Adipocyte (in vitro differentiated cells): ENCODE results near the gene PTCD1.

Experiments
- DNase-seq: peaks from one replicate; pipeline ENCODE4 v3.0.0-alpha.2; 2015; ENCODE audit warnings: low read depth
- H3K27me3 ChIP-seq: replicated peaks from 2 replicates; pipeline ENCODE4 v1.7.0; 2013; ENCODE audit warnings: mild to moderate bottlenecking, low read length, moderate library complexity; ENCODE audit not compliant: control insufficient read depth, insufficient read depth
- H3K36me3 ChIP-seq: 2 replicates; pipeline ENCODE4 v1.7.0; 2013; ENCODE audit warnings: low read length, mild to moderate bottlenecking, moderate library complexity; ENCODE audit not compliant: control insufficient read depth, insufficient read depth, severe bottlenecking
- H3K4me1 ChIP-seq: 2 replicates; pipeline ENCODE4 v1.7.0; 2013; ENCODE audit warnings: mild to moderate bottlenecking, low read length, moderate library complexity; ENCODE audit not compliant: control insufficient read depth, insufficient read depth
- H3K4me3 ChIP-seq: 2 replicates; pipeline ENCODE4 v1.7.0; 2013; ENCODE audit warnings: mild to moderate bottlenecking, low read length, moderate library complexity
- H3K9ac ChIP-seq: 2 replicates; pipeline ENCODE4 v1.7.0; 2013; ENCODE audit warnings: mild to moderate bottlenecking, low read length, moderate library complexity
- H3K9me3 ChIP-seq: 2 replicates; pipeline ENCODE4 v1.7.0; 2013; ENCODE audit warnings: mild to moderate bottlenecking, low read length, moderate library complexity; ENCODE audit not compliant: control insufficient read depth

The PTCD1 gene, protein sequence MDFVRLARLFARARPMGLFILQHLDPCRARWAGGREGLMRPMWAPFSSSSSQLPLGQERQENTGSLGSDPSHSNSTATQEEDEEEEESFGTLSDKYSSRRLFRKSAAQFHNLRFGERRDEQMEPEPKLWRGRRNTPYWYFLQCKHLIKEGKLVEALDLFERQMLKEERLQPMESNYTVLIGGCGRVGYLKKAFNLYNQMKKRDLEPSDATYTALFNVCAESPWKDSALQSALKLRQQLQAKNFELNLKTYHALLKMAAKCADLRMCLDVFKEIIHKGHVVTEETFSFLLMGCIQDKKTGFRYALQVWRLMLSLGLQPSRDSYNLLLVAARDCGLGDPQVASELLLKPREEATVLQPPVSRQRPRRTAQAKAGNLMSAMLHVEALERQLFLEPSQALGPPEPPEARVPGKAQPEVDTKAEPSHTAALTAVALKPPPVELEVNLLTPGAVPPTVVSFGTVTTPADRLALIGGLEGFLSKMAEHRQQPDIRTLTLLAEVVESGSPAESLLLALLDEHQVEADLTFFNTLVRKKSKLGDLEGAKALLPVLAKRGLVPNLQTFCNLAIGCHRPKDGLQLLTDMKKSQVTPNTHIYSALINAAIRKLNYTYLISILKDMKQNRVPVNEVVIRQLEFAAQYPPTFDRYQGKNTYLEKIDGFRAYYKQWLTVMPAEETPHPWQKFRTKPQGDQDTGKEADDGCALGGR

GRCh38 chr7:99438573-99439480 lies at the start of gene PTCD1, which contains the start of gene CPSF4:
PTCD1 (minus strand) TSS chr7:99438798; CDS start chr7:99435242, 3,556 bp downstream.
CPSF4 (plus strand) TSS chr7:99438943; CDS start chr7:99439083, 140 bp downstream.
- no peaks in the 10 kb centered on the region for H3K27me3 ChIP-seq
- H3K9me3 ChIP-seq: no peaks in the 10 kb centered on the region
- H3K4me3 ChIP-seq: peak within 1 kb of the TSS; percentile 90
- DNase-seq: peak; percentile 99
- H3K4me1 ChIP-seq: peaks cover 33% of the 10 kb centered on the region
- H3K9ac ChIP-seq: peak within 1 kb of the TSS; percentile 92
- H3K36me3 ChIP-seq: peaks cover 17% of the 10 kb centered on the region

DNA sequence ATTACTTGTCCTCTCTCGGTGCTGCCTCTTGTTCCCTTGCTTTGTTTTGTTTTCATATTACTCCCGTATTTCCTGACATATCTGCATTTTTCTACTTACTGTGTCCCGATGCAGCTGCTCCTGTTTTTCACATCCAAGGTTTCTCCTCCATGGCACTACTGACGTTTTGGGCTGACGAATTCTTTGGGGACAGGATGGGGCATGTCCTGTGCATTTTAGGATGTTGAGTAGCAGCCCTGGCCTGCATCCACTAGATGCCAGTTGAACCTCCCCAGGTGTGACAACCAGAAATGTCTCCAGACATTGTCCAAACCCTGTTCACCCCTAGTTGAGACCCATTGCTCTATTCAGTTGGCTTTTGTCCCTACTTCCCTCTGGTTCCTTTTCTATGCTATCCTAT lies 46.5 kb upstream of the PTCD1 start:
- peaks cover 34% of the 10 kb centered on the region for H3K36me3 ChIP-seq

DNA sequence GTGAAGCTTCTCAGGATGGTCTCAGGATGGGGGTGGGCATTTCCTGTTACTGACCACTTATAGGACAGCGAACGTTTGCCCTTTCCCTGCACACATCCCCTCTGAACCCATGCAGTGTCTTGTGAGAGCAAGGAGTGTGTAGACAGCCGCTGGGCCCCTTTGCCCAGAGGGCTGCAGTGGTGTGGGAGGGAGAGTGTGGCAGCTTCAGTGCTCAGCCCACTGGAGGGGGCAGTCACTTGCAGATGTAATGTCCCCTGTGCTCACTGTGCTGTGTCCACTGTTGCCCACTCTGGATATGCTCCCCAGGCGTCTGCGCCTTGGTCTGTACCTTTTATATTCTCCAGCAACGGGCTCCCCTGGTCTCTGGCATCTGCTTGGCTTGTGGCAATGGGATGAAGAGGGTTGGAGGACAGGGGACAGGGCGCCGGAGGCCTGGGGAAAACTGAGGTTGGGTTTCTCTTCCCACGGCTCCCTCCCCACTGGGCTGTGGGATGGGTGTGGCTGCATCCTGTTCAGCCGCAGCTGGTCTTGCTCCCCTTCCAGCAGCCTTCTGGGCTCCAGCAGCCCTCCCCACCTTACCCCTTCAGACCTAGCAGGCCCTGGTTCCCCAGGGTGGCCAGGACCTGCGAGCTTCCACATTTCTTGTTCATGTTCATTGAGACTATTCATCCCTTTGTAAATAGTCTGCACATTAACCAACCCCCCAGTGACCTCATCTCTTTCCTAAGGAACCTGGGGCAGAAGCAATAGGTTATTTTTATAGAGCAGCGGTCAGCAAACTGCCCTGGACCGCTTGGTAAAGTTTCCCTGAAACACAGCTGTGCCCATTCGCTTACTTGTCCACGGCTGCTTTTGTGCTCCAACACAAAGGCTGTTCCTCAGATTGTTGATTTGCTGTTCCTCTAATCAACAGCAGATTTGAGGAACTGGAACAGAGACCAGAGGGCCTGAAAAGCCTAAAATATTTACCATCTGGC lies 40.2 kb upstream of the PTCD1 start:
- no peak for DNase-seq
- Histone ChIP-seq H3K36me3 (peaks cover 29% of the 10 kb centered on the region), H3K9me3 (no peaks in the 10 kb centered on the region), H3K9ac (no peak overlapping the region), H3K4me3 (no peak overlapping the region), H3K4me1 (peaks cover 6% of the 10 kb centered on the region), H3K27me3 (no peaks in the 10 kb centered on the region)

More for the DNA sequence above, 46.5 kb upstream of the PTCD1 start:
- no peaks in the 10 kb centered on the region for H3K4me1 ChIP-seq
- no peak overlapping the region for H3K9ac ChIP-seq
- no peaks in the 10 kb centered on the region for H3K9me3 ChIP-seq
- no peaks in the 10 kb centered on the region for H3K27me3 ChIP-seq
- H3K4me3 ChIP-seq: no peak overlapping the region
- DNase-seq: no peak

GRCh38 chr7:99476107-99476506 lies 37.5 kb upstream of the PTCD1 start:
- Histone ChIP-seq H3K27me3 (no peaks in the 10 kb centered on the region), H3K36me3 (peaks cover 20% of the 10 kb centered on the region), H3K4me3 (no peak overlapping the region), H3K4me1 (peaks cover 9% of the 10 kb centered on the region), H3K9ac (no peak overlapping the region), H3K9me3 (no peaks in the 10 kb centered on the region)
- no peak for DNase-seq

DNA sequence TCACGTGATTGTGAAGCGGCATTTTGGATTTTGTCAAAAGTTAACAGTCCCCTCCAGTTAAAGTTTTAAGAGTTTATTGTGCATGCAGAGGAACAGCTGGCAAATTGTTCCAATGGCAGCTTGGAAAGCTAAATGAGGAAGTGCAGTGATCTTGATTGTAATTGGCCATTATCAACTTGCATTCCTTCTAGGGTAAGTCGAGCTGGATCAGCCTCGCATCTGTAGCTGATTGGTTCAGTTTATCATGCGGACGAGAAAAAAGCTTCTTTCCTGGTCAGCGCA lies 34.7 kb upstream of the PTCD1 start:
- H3K9me3 ChIP-seq: no peaks in the 10 kb centered on the region
- peak overlapping the region; percentile 91 for H3K9ac ChIP-seq
- H3K27me3 ChIP-seq: no peaks in the 10 kb centered on the region
- H3K4me1 ChIP-seq: peaks cover 5% of the 10 kb centered on the region
- peak; percentile 73 for DNase-seq
- H3K4me3 ChIP-seq: peak overlapping the region; percentile 93
- H3K36me3 ChIP-seq: peaks cover 10% of the 10 kb centered on the region

GRCh38 chr7:99472561-99473314 lies 34.1 kb upstream of the PTCD1 start, which contains the start of gene ZNF789:
ZNF789 (plus strand) TSS chr7:99472890; CDS start chr7:99476457, 3,567 bp downstream.
- H3K9ac ChIP-seq: peak within 1 kb of the TSS; percentile 91

DNA sequence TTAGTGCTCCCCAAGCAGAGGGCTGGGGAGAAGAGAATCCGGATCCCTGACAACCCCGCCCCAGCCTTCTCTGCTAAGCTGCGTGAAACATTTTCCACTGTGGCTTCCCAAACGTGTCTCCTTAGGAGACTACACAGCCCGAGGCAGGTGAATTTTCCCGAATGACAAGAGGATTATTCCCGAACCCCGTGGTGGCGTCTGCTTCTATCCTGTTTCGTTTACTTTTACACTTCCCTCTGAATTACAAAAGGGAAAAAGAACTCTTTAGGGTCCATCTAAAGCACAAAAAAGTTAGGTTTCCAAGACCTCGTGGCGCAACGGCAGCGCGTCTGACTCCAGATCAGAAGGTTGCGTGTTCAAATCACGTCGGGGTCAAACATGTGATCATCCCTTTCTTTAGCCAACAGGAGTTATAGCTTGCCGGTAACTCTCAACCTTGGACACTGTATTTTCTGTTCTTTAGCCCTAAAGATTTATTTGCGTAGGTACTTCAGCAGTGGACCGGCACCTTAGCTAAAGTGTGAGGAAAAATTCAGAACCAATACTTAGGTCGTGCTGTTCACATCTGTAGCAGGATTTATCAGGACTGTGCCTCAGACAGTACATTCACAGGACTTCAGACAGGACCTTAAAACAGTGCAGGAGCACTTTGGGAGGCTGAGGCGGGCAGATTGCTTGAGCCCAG lies 30.9 kb upstream of the PTCD1 start:
- Histone ChIP-seq H3K36me3 (no peaks in the 10 kb centered on the region), H3K9me3 (no peaks in the 10 kb centered on the region), H3K9ac (no peak overlapping the region), H3K4me1 (peaks cover 16% of the 10 kb centered on the region), H3K4me3 (no peak overlapping the region), H3K27me3 (no peaks in the 10 kb centered on the region)
- no peak for DNase-seq

More at GRCh38 chr7:99472561-99473314, 34.1 kb upstream of the PTCD1 start, which contains the start of gene ZNF789:
- Histone ChIP-seq H3K9me3 (no peaks in the 10 kb centered on the region), H3K27me3 (no peaks in the 10 kb centered on the region), H3K4me1 (peaks cover 5% of the 10 kb centered on the region), H3K36me3 (peaks cover 8% of the 10 kb centered on the region), H3K4me3 (peak within 1 kb of the TSS; percentile 93)
- peak; percentile 99 for DNase-seq

GRCh38 chr7:99468336-99468918 lies 29.8 kb upstream of the PTCD1 start:
- Histone ChIP-seq H3K27me3 (no peaks in the 10 kb centered on the region), H3K9me3 (no peaks in the 10 kb centered on the region), H3K4me3 (no peak overlapping the region), H3K4me1 (peaks cover 14% of the 10 kb centered on the region), H3K9ac (no peak overlapping the region), H3K36me3 (peaks cover 4% of the 10 kb centered on the region)
- DNase-seq: no peak

DNA sequence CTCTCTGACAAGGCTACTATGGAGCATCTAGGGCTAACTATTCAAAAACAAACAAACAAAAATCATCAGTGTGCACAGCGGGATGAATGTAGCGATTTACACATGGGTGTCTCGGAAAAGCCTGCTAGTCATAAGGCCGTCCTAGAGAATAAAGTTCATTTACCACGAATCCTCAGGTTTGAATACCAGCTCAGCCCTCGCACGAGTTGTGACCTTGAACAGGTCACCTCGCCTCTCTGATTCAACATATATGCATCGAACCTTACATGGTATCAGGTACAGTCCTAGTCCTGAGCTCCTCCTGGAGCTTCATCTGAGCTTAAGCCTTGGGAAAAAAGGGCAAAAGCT lies 26.8 kb upstream of the PTCD1 start:
- Histone ChIP-seq H3K36me3 (peaks cover 8% of the 10 kb centered on the region), H3K4me3 (peak overlapping the region; percentile 93), H3K9ac (peak overlapping the region; percentile 100), H3K9me3 (no peaks in the 10 kb centered on the region), H3K27me3 (no peaks in the 10 kb centered on the region), H3K4me1 (peaks cover 17% of the 10 kb centered on the region)
- no peak for DNase-seq
